Measurements from ENCODE around the gene TMEM127.
A peak's percentile ranks its signal among the peaks of the same experiment; 100 is the strongest.
"Not testable (repeated sequence)": the region's sequence is repeated elsewhere in the genome, so short reads cannot be mapped to it uniquely, and the experiment has no call there.

The TMEM127 gene, protein sequence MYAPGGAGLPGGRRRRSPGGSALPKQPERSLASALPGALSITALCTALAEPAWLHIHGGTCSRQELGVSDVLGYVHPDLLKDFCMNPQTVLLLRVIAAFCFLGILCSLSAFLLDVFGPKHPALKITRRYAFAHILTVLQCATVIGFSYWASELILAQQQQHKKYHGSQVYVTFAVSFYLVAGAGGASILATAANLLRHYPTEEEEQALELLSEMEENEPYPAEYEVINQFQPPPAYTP

DNA sequence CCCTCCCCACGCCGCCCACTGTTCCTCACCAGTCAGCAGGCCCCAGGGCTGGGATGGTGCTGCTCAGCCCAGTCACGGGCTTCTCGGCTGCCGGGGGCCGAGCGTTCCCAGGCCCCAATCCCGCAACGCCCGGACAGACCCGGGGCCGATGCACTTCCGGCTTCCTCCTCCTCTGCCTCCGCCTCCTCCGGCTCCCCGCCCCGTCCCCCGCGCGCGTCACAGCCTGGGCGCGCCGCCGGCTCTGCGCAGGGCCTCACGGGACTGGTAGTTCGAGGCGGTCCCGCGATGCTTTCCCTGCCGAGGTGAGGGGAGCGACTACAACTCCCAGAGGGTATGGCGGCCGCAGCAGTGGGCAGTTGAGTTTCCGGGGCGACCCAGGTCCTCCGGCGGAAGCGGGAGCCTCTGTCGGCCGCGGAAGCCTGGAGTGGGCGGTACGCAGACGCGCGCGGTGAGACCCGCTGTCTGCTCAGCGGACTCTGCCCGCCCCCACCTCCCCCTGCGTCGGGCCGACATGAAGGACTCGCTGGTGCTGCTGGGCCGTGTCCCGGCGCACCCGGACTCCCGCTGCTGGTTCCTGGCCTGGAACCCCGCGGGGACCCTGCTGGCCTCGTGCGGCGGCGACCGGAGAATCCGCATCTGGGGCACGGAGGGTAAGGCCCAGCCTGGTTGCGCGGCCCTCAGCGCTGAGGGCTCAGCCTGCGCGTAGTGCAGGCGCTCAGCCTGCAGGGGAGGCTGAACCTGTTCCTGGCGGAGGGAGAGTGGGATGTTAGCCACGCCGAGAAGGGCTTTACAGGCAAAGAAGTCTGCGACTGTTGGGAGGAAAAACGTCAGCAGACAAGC, at the start of gene TMEM127, which contains the start of gene CIAO1:
Gene TMEM127, minus strand, starts transcription at position 158 of the 840 bp plus-strand sequence. CDS start 616 bp downstream, outside the sequence.
Gene CIAO1, plus strand, starts transcription at position 386 of the 840 bp plus-strand sequence. Its CDS starts 126 bp downstream, at position 512.
- peak; percentile 99 for DNase-seq

DNA sequence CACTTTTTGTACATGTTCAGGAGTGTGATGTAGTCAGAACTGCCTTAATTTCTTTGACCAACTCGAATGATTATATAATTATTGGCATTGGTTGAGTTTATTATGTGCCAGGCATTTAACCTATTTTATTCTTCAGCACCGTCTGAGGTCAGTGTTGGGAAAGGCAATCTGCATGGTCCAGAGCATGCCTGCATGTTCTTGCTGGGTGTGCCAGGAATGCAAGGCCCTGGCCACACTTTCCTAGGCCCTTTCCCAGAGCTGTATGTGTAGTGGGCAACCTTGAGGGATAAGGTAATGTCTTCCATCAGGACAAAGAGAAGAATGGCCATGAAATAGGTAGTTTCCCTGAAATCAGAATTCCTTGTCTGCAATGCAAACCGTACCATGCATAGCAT, 49.2 kb upstream of the TMEM127 start:
- DNase-seq = no peak

DNA sequence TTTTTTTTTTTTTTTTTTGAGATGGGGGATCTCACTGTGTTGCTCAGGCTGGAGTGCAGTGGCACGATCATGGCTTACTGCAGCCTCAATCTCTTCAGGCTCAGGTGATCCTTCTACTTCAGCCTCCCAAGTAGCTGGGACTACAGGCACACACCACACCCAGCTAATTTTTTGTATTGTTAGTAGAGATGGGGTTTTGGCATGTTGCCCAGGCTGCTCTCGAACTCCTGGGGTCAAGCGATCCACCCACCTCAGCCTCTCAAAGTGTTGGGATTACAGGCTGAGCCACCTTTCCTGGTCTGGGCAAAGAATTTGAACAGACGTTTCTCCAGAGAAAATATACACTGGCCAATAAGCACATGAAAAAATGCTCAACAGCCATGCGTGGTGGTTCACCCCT, 42.5 kb upstream of the TMEM127 start:
- DNase-seq = no peak

DNA sequence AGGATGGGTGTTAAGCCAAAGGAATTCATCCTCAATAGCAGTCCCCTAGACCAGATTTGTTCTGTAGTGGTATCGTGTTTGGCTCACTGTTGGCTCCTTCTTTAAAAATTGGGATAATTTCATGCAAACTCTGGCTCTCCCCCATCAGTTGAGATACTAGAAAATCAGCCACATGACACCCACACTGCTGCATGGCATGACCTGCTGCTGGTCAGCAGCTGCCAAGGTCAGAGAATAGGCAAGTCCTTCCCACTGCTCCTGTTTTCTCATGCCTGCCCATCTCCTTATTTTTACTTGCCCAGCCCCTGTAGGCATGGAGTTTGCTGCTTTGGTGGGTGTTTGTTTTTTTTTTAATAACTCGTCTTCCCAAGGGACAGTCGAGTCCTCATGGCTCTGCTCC, 40.6 kb upstream of the TMEM127 start:
- no peak for DNase-seq

DNA sequence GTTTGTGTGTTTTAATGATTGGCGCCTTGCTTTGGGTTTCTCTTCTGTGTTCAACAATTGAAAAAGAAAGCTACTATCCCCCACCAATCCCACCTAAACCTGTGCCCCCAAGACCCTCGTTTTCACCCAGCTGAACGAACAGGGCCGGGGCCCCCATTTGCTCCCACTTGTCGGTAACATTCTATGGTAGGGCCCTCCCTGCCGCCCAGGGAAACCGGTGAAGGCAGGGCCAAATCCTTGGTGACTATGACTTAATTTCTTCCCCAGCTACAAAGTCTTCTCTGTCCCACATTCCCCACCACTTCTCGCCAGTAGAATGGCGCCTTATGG, 40.1 kb upstream of the TMEM127 start:
- DNase-seq = no peak

DNA sequence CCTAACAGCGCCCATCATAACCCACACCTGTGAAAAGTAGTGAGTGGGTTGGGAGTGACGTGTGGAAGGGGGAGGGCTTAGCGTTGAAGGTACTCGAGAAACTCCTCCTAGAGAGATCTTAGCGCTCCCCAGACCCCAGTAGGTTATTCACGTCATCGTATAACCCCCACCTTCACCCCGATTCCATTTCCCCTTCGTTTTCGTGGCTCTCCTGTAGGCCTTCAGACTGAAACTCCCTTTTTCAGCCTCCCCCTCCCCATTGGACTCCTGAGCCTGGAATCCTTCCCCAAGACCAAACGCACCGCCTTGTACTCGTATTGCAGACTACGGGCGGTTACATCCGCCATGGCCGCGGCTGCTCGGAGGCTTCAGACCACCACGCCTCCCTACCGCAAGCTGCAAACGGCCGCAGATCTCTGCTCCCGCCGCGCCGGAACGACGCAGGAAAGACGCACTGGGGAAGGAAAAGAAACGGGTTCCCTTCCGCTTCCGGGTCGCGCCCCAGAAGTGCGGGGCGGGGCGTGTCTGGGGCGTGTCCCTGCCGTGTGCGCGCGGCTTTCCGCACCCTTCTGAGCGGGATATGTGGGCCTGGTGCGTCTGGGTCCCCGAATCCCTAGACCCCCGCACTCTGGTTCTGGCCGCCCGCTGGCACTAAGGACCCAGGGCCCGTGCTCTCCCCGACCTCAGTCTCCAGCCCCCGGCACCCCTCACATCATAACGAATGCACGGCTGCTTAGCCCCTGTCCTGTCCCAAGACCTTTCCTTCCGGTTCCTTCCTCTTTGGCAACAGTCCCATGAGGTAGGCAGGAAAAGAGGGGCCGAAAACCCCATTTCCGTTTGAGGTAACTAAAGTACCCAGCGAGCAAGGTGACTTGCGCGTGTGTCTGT, 39.5 kb upstream of the TMEM127 start, which contains the start of gene SNRNP200:
Gene SNRNP200, minus strand, starts transcription at position 456 of the 888 bp plus-strand sequence. Its CDS starts 109 bp downstream, at position 347.
- DNase-seq = peak; percentile 94

DNA sequence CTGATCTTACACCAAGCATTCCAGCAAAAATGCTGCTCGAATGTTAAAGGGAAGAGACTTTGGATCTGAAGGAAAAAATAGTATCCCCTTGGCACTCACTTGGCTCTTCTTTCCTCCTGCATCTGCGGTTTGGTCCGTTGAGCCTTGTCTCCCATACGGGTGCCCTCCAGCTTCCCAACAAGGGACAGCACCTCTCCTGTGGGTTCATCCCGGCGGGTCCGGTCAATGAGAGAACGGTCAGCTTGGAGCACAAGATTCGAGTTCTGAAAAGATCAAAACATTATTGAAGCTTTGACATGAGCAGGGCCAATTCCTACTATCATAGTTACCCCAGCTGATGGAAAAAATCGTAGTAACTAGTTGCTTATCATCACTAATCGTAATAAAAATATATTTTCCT, 38.8 kb upstream of the TMEM127 start:
- DNase-seq = no peak

DNA sequence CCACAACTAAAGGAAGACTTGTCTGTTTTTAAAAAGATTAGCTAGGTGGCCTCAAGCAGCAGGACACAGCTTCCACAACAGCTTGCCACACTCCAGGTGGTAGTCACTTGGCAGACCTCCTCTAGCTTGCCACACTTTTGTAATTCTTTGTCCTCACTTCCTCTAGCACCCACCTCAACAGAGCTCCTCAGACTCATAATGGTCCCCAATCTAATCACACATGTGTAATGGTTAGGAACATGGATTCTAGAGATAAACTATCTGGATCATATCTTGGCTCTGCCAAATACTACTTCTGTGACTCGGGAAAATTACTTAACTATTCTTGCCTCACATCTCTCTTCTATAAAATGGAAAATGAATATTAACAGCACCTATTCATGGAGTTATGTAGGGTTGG, 36.1 kb upstream of the TMEM127 start:
- DNase-seq = no peak

DNA sequence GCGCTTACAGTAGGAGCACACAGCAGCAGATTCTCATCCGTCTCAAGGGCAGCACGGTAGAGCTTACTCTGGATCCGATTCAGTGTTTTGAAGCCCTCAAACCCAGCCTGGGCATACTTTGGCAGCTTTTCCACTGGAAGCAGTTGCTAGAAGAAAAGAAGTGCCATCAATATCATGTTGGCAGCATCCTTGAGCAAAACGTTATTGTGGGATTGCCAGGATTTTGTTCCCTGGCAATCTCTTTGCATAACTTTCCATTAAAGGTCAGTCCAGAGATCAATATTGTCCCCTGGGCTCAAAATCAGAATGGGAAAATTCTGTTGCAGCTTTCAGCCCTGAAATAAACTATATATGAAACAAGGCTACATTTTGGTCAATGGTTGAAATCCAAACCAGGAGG, 31.1 kb upstream of the TMEM127 start:
- no peak for DNase-seq

DNA sequence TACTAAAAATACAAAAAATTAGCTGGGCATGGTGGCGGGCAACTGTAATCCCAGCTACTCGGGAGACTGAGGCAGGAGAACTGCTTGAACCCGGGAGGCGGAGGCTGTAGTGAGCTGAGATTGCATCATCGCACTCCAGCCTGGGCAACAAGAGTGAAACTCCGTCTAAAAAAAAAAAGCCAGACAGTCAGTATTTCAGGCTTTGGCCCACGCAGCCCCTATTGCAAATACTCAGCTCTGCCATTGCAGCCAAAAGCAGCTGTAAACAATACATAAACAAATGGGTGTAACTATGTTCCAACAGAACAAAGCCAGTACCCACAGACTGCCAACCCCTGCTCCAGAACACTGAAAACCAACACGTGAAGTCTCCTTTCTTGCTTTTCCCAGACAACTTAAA, 28.5 kb upstream of the TMEM127 start:
- DNase-seq = not testable (repeated sequence)

DNA sequence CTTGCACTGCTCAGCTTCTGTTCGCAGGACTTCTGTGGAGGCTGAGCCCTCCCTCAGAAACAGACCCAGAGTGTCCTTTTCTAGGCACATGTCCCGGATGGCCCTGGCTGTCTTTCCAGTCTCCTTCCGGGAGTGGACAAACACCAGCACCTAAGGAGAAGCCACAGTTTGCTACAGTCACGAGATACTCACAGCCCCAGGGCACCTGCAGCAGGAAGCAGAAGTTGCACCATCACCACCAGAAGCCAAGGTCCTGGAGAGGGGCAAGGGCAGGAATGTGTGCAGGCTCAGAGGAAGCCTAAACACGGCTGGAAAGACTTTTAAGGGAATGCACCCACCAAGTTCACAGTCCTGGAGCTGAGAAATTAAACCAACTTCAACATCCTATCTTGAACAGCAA, 26.0 kb upstream of the TMEM127 start:
- DNase-seq = no peak

DNA sequence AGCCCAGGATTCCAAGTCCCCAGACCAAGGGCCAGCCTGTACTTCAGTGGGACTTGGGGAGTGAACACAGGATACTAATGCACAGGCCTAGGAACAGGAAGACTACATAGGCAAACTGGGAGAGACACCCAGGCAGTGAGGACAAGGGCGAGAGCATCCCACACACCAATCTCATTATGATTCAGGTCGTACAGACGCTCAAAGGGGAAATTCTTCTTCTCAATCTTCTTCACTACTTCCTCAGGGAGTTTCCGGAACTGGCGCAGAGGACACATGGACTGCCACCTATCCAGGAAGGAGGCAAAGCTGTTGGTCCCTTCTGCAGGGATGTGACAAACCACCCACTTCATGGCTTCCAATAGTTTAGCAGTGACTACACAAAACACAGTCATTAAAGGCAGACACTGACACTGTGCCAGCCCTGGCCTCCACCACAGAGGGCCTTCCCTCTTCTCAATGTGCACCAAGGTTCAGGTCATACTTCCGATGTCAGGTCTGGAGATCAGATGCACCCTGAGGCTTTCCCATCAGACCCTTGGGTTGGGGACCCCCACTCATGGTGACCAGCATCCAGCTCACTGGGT, 21.6 kb upstream of the TMEM127 start:
- DNase-seq = no peak

DNA sequence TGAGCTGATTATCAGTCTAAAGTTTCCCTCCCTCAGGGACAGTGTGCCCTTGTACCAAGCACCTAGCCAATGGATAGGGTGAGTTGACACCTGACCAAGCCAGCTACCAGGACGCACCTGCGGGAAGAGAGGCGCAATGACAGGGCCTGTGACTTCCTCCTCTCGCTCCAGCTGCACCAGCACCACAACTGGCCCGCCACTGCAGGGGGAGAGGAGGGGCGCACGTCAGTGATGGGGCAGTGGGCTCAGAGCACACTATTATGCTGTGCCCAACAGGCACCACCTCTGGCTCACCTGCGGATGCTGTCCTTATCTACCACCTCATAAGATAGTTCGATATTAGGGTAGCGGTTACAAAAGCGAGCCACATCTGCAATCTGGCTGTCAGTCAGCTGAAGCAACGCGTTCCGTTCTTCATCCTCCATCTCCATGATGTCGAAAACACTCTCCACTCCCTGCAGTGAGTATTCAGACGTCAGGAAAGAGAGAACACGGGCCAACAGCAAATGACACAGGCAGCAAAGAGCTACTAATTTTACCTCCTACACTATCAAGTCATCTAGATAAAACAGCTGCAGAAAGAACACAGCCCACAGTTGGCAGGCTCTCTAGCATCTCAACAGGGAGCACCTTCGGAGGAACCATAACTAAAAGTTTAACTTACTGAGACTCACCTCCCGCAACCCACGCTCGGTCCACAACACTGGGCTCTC, 11.1 kb upstream of the TMEM127 start:
- no peak for DNase-seq

DNA sequence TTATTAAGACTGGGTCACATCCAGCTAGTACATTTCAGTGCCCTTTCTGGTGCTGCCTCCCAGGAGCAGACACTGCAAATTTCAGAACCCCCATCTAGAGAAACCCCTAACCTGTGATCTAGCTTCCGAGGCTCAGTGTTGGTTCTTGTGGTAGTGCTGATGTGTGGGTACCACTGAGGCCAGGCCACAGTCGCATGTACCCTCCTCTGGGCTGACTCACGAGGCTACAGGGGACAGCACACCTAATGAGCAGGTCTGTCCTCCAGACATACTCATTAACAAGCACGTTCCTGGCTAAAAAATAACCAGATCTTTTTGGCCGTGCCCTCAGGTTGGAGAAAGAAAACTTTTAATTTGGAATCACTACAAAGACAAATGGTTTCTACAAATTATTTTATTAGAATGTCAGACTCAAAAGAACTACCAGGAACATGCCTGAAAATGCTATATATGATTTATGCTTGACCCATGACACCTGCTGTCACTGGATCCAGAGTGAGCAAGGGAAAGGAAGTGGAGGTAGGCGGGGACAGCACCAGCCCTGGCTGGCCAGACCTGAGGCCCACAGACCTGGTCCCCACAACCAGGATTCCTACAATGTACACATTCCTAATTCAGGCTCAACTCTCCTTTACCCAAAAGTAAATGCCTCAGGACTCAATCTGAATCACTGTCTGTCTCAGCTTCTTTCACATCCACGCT, 8.7 kb upstream of the TMEM127 start:
- no peak for DNase-seq

DNA sequence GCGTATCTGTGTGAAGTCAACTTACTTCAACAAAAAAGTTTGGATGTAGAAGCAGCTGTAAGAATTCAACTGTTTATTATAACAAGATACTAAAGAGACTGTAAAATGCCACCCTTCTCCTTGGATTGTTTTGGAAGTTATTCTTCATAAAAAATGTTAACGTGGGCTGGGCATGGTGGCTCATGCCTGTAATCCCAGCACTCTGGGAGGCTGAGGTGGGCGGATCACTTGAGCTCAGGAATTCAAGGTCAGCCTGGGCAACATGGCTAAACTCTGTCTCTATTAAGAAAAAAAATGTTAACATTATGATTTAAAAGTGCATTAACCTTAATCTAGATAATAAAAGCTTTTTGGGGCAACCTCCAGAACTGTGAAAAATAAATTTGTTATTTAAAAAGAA, 8.0 kb upstream of the TMEM127 start:
- no peak for DNase-seq

DNA sequence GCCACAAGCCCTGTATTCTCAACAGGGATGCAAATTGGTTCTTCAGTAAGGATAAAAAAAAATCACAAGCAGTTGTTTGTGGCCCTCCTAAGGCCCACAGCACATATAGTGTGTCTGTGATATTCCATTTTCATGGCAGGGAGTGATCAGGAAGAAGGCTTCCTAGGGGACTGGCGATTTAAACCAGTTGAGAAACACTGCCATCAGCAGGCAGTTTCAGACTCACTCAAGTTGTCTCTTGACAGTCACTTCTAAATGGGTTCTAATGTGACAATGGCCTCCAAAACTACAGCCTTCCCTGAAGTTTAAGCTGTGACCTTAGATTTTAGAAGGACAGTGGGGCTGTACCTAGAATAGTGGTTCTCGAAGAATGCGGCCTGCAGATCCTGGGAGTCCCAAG, 6.2 kb upstream of the TMEM127 start:
- DNase-seq = no peak

DNA sequence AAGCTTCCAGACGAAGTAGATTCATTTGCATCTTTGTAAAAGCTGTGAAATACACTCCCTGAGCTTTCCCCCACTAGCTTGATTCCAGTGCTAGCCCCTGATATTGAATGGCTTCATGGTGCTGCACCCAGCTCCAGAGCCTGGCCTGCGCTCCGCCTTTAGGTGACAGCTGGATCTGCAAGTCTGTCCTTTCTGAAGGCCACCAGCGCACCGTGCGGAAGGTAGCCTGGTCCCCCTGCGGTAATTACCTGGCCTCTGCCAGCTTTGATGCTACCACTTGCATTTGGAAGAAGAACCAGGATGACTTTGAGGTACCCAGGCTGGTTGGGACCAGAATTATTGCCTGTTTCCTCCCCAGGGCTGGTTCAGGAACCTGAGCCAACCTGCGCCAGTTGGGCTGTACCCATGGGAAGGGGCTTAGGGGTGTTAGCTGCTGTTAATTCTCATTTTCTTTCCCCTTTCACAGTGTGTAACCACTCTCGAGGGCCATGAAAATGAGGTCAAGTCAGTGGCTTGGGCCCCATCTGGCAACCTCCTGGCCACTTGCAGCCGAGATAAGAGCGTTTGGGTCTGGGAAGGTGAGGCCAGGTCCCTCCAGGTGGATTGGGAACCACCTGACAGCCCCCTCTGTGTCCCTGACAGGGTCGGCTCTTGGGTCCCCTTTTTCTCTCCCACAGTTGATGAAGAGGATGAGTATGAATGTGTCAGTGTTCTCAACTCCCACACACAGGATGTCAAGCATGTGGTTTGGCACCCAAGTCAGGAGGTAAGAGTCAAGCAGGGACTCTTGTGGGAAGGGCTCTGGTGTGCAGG, 1.6 kb upstream of the TMEM127 start:
- DNase-seq = peak; percentile 51

DNA sequence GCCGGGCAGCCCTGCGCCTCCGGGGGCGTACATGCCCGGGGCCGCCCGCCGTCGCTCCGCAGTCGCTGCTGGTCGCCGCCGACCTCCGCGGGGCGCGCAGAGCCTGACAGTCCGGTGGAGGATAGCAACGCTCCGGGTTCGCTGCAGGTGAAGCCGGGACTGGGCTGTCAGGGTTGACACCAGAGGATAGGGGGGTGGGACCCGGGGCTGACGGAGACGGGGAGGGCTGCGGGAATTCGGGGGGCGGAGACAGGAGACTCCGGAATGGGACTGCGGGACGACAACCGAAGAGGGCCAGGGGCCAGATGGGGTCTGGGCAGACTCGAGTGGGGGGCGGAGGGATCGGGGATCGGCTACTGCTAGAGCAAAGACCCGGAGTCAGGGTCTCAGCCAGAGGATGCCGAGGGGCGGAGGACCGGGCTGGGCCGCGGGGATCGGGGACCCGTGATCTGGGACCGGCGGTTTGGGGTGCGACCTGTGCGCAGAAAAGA, 403 bp downstream of the TMEM127 start:
- DNase-seq = peak; percentile 27

DNA sequence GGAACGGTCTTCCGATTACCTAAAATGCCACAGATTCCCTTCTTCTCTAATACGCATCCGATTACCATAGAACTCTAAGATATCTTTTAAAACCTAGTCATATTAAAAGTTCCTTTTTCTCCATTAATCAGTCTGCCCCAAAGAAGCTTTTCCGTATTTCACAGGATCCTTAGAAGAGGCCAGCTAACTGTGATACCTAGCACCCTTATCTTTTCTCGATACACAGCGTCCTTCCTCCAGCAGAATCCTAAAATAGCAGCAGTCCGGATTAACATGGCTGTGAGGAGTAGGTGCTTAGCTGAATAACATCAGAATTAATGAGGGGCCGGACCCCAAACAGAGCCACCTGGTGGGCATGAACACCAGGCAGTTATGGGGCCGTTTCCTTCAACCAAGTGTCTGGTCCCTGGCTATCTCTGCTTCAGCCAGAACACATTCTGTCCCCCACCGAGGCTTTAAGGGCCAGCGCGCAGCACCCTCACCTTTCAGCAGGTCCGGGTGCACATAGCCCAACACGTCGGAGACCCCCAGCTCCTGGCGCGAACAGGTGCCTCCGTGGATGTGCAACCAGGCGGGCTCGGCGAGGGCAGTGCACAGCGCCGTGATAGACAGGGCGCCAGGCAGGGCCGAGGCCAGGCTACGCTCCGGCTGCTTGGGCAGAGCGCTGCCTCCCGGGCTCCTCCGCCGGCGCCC, 995 bp downstream of the TMEM127 start:
- DNase-seq = peak; percentile 50

DNA sequence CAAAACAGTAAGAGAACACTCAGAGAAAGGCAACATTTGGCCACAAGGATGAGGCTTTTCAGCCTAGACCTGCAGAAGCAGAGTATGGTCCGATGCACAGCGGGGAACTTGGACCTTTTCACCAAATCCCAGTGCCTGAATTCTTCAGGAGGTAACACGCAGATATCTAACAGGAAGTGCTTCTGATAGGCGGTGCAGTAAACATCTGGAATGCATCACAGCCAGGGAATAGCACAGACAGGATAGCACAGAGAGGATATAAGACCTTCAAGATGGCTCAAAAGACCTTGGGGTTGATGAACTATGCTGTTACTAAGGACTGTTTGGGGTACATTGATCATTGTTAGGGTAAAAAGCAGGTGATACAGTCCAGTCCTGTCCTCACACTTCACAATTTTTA, 1.7 kb downstream of the TMEM127 start:
- DNase-seq = no peak

All from suppressor macrophage treated with lipopolysaccharide for 4 hours (primary cell).